ENCODE results near the gene DHH. TPM values are rescaled to one million over a fixed set of nuclear protein-coding genes. Genes with fewer than 3 reads are reported as not detected.

The DHH gene
- total RNA-seq, 2 donors from 2014 or later = 1.2 to 2.4 TPM

GRCh38 chr12:49091056-49091835, 3.4 kb downstream of the DHH start:
- TF ChIP-seq CTCF (IDR thresholded peaks at IDR 0.05) = no peak
- H3K4me1 ChIP-seq (ENCODE audit: control insufficient read depth in 1 of 2, low read depth in 2 of 2) = peaks cover 32 to 56% of the 10 kb centered on the region in 2 donors
- no peaks in the 10 kb centered on the region for H3K36me3 ChIP-seq
- DNase-seq (ENCODE audit: low spot score) (no peak), ATAC-seq (ENCODE audit: insufficient number of reproducible peaks, low FRiP score, low read depth) (no peak)
- no peaks in the 10 kb centered on the region for H3K9me3 ChIP-seq
- peaks cover 8% of the 10 kb centered on the region for H3K27me3 ChIP-seq (replicated peaks; ENCODE audit: insufficient read depth)
- H3K4me3 ChIP-seq = peak overlapping the region; percentile 50
- H3K27ac ChIP-seq = no peak overlapping the region

- peaks cover 8% of the 10 kb centered on the region for H3K27me3 ChIP-seq (replicated peaks; ENCODE audit: insufficient read depth)
- no peak overlapping the region for H3K27ac ChIP-seq
- H3K36me3 ChIP-seq = no peaks in the 10 kb centered on the region
- H3K4me1 ChIP-seq (ENCODE audit: control insufficient read depth in 1 of 2, low read depth in 2 of 2) = peaks cover 32 to 54% of the 10 kb centered on the region in 2 donors
- no peak for ATAC-seq (ENCODE audit: insufficient number of reproducible peaks, low FRiP score, low read depth)
- peak overlapping the region; percentile 65 for H3K4me3 ChIP-seq
- H3K9me3 ChIP-seq = no peaks in the 10 kb centered on the region
- no peak for DNase-seq (ENCODE audit: low spot score)
- peak; percentile 13 for TF ChIP-seq CTCF (IDR thresholded peaks at IDR 0.05)
Measured at GRCh38 chr12:49089821-49090773, 4.5 kb downstream of the DHH start.

DNA sequence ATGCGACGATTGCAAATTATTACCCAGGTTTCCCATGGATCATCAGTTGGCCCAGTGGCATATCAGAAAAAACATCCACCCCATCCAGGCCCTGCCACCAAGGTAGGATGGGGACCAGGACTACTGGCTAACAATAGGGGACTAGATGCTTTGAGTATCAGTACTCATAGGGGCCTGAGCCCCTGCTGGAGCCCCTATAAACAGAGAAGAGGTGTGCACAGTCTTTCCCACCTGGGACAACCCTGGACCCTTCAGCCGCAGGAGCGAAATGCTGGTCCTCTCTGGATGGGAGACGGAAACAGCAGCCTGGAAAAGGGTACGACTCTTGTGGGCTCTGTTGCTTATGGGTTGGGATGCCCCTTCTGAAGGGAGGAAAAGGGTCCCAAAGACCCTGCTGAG, 5.7 kb downstream of the DHH start:
- peaks cover 8% of the 10 kb centered on the region for H3K27me3 ChIP-seq (replicated peaks; ENCODE audit: insufficient read depth)
- peaks cover 22 to 42% of the 10 kb centered on the region in 2 donors for H3K4me1 ChIP-seq (ENCODE audit: control insufficient read depth in 1 of 2, low read depth in 2 of 2)
- no peak overlapping the region for H3K27ac ChIP-seq
- no peak for TF ChIP-seq CTCF (IDR thresholded peaks at IDR 0.05)
- no peaks in the 10 kb centered on the region for H3K9me3 ChIP-seq
- H3K36me3 ChIP-seq = no peaks in the 10 kb centered on the region
- no peak for DNase-seq (ENCODE audit: low spot score)
- ATAC-seq (ENCODE audit: insufficient number of reproducible peaks, low FRiP score, low read depth) = no peak
- H3K4me3 ChIP-seq = no peak overlapping the region

DNA sequence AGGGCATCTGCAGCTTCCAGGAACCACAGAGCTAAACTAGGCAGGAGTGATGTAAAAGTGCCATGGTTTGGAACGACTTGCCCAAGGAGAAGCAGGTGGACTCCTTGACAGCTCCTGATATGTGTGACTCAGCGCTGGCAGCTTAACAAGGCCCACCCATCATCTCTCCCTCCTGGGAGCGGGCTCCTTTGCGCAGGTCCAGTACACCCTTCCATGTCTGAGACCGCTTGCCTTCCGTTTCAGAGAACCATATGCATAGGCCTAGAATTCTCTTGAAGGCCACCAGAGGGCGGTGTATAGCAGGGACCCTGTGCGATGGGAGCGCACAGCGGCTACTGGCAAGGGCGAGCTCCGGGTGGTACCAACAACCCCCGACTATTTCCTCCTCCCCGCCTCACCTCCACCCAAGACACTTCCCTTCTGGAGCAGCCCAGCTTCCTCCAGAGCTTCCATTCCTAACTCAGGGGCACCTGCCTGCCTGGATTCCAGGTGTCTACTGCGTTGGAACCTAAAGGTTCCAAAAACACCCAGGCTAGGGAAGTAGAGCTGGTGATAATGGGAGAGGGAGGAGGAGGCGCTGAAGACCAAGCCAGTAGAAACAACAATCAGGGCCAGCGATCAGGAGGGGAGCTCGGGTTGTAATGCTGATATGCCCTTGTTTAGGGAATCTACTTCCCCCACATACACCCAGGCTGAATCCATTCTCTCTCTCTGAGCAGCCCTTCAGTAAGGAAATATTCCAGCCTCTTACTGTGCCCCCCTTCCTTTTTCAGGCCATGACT, 6.3 kb downstream of the DHH start:
- no peaks in the 10 kb centered on the region for H3K9me3 ChIP-seq
- peak; percentile 87 for TF ChIP-seq CTCF (IDR thresholded peaks at IDR 0.05)
- peak; percentile 37 for DNase-seq (ENCODE audit: low spot score)
- H3K4me1 ChIP-seq (ENCODE audit: control insufficient read depth in 1 of 2, low read depth in 2 of 2) = peaks cover 19 to 38% of the 10 kb centered on the region in 2 donors
- peak overlapping the region; percentile 56 for H3K4me3 ChIP-seq
- ATAC-seq (ENCODE audit: insufficient number of reproducible peaks, low FRiP score, low read depth) = peak; percentile 89
- no peaks in the 10 kb centered on the region for H3K36me3 ChIP-seq
- H3K27ac ChIP-seq = no peak overlapping the region
- peaks cover 8% of the 10 kb centered on the region for H3K27me3 ChIP-seq (replicated peaks; ENCODE audit: insufficient read depth)
